ENCODE results near the gene SYNJ1.
"Not testable (repeated sequence)": the region's sequence is repeated elsewhere in the genome, so short reads cannot be mapped to it uniquely, and the experiment has no call there.

The SYNJ1 gene

DNA sequence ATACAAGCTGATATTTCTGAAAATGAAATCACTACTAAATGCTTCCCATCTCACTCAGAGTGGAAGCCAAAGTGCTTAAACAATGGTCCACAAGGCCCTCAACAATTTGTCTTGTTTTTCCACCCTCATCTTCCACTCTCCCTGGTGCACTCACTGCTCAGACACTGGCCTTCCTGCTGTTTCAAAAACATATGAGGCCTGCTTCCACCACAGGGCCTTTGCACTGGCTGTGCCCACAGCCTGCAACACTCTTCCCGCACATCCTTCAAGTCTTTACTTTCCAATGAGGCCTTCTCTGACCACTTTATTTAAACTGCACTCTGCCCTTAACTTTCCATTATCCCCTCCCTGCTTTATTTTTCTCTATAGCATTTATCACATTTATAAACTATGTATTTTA, 53.8 kb downstream of the SYNJ1 start:
- H3K27me3 ChIP-seq: no peaks in the 10 kb centered on the region
- no peak overlapping the region for H3K4me3 ChIP-seq (ENCODE audit: low read depth in 1 of 2, low read length in 1 of 2)
- H3K4me1 ChIP-seq (ENCODE audit: control insufficient read depth in 1 of 2, insufficient read depth in 1 of 2, low read depth in 1 of 2, low read length in 1 of 2): no peaks in the 10 kb centered on the region
- H3K36me3 ChIP-seq: peaks cover 89% of the 10 kb centered on the region
- no peak for TF ChIP-seq CTCF (IDR thresholded peaks at IDR 0.05)
- H3K9me3 ChIP-seq: no peaks in the 10 kb centered on the region
- H3K27ac ChIP-seq: no peak overlapping the region

DNA sequence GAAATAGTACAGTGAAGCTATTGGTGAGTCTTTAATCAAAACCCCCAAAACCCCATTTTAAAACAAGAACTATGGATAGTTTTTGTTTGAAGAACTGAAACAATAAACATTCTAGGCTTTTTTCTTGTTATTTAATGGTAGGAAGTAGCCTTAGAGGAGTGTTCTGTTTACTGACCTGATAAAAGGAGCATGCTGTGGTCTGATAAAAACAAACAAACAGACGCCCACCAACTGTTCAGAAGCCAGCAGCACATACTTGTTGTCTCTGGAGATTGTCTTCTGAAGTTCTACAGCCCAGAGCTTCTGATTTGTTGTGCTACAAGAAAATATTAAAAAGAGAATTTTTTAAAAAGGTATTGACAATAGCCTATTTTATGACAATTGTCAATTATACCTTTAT, 61.6 kb downstream of the SYNJ1 start:
- Histone ChIP-seq H3K36me3 (peaks cover 92% of the 10 kb centered on the region), H3K27me3 (no peaks in the 10 kb centered on the region), H3K4me3 (ENCODE audit: low read depth in 1 of 2, low read length in 1 of 2) (no peak overlapping the region), H3K4me1 (ENCODE audit: control insufficient read depth in 1 of 2, insufficient read depth in 1 of 2, low read depth in 1 of 2, low read length in 1 of 2) (no peaks in the 10 kb centered on the region), H3K9me3 (peaks cover 26% of the 10 kb centered on the region), H3K27ac (no peak overlapping the region)
- TF ChIP-seq CTCF (IDR thresholded peaks at IDR 0.05): no peak

DNA sequence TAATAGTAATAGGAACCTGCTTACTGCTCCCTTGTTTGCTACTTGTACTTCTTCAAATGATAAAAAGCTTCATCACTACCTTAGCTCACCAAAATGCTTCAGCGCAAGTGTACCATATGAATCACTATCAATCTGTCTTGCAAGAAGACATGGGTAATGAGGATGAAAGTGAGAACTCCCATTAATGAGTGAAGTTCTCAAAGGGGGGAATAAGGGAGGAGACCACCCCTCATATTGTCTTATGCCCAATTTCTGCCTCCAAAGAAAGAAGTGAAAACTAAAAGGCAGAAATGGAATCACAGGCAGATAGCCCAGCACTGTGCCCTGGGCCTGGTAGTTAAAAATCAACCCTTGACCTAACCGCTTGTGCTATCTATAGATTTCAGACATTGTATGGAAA, 63.7 kb downstream of the SYNJ1 start:
- H3K27me3 ChIP-seq; H3K4me1 ChIP-seq (ENCODE audit: control insufficient read depth in 1 of 2, insufficient read depth in 1 of 2, low read depth in 1 of 2, low read length in 1 of 2); H3K4me3 ChIP-seq (ENCODE audit: low read depth in 1 of 2, low read length in 1 of 2); H3K27ac ChIP-seq: not testable (repeated sequence)
- Histone ChIP-seq H3K36me3 (peaks cover 91% of the 10 kb centered on the region), H3K9me3 (peaks cover 26% of the 10 kb centered on the region)

DNA sequence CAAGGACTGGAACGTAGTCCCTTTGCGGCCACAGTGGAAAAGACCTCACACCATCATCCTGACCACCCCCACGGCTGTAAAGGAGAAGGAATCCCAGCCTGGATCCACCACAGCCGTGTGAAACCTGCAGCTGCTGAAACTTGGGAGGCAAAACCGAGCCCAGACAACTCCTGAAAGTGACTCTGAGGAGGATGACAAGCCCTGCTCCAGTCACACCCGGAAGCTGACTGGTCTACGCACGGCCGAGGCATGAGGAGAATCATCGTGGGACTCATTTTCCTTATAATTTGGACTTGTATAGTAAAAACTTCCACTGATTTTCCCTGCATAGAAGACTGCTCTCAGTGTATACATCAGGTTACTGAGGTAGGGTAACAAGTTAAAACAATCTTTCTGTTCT, 65.8 kb downstream of the SYNJ1 start:
- H3K4me1 ChIP-seq (ENCODE audit: control insufficient read depth in 1 of 2, insufficient read depth in 1 of 2, low read depth in 1 of 2, low read length in 1 of 2); H3K4me3 ChIP-seq (ENCODE audit: low read depth in 1 of 2, low read length in 1 of 2); H3K27ac ChIP-seq; H3K27me3 ChIP-seq: not testable (repeated sequence)
- Histone ChIP-seq H3K36me3 (peaks cover 92% of the 10 kb centered on the region), H3K9me3 (peaks cover 26% of the 10 kb centered on the region)

GRCh38 chr21:32661026-32661782, 66.6 kb downstream of the SYNJ1 start:
- H3K4me1 ChIP-seq (ENCODE audit: control insufficient read depth in 1 of 2, insufficient read depth in 1 of 2, low read depth in 1 of 2, low read length in 1 of 2); H3K27ac ChIP-seq; H3K27me3 ChIP-seq; H3K4me3 ChIP-seq (ENCODE audit: low read depth in 1 of 2, low read length in 1 of 2): not testable (repeated sequence)
- peaks cover 97% of the 10 kb centered on the region for H3K36me3 ChIP-seq
- H3K9me3 ChIP-seq: peaks cover 26% of the 10 kb centered on the region

DNA sequence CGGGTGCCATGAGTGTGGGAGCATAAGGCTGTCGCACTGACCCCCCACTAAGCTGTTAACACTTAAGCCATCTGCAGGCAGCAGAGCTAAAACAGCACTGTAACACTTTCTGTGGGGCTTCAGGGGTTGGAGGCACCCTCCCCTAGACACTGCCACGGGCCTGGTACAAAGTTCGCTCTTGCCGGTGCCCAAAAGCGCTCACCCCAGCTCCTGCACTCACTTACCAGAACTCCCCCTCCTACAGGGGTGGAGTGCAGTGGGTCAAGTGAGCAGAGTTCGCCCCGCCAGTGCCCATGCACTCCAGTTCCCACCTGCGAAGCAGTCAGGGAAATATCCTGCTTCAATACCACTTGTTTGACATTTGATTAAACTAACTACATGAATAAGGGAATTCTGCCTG, 69.3 kb downstream of the SYNJ1 start:
- peaks cover 97% of the 10 kb centered on the region for H3K36me3 ChIP-seq
- no peaks in the 10 kb centered on the region for H3K27me3 ChIP-seq
- no peak overlapping the region for H3K27ac ChIP-seq
- H3K9me3 ChIP-seq: peaks cover under 1% of the 10 kb centered on the region
- no peaks in the 10 kb centered on the region for H3K4me1 ChIP-seq (ENCODE audit: control insufficient read depth in 1 of 2, insufficient read depth in 1 of 2, low read depth in 1 of 2, low read length in 1 of 2)
- TF ChIP-seq CTCF (IDR thresholded peaks at IDR 0.05): no peak
- no peak overlapping the region for H3K4me3 ChIP-seq (ENCODE audit: low read depth in 1 of 2, low read length in 1 of 2)

GRCh38 chr21:32653326-32653901, 74.4 kb downstream of the SYNJ1 start:
- H3K27me3 ChIP-seq: no peaks in the 10 kb centered on the region
- peaks cover 94% of the 10 kb centered on the region for H3K36me3 ChIP-seq
- TF ChIP-seq CTCF (IDR thresholded peaks at IDR 0.05): no peak

More at GRCh38 chr21:32653326-32653901, 74.4 kb downstream of the SYNJ1 start:
- H3K4me3 ChIP-seq (ENCODE audit: low read depth in 1 of 2, low read length in 1 of 2): no peak overlapping the region
- no peaks in the 10 kb centered on the region for H3K4me1 ChIP-seq (ENCODE audit: control insufficient read depth in 1 of 2, insufficient read depth in 1 of 2, low read depth in 1 of 2, low read length in 1 of 2)
- H3K27ac ChIP-seq: no peak overlapping the region
- H3K9me3 ChIP-seq: no peaks in the 10 kb centered on the region

Measured in neutrophil (primary cell).